Chondrocyte (in vitro differentiated cells): ENCODE results near the gene ZNF488. TPM values are rescaled to one million over a fixed set of nuclear protein-coding genes. Genes with fewer than 3 reads are reported as not detected.
A peak's percentile ranks its signal among the peaks of the same experiment; 100 is the strongest.

Experiments
- DNase-seq: peaks from one replicate; pipeline ENCODE4 v3.0.0; 2021; ENCODE audit warnings: mixed read lengths, low spot score
- H3K27ac Mint-ChIP-seq: one replicate; pipeline ENCODE4 v1.8.0; 2021; ENCODE audit warnings: mild to moderate bottlenecking, moderate library complexity, mixed read lengths; ENCODE audit not compliant: unreplicated experiment
- H3K27me3 Mint-ChIP-seq: 2 replicates; pipeline ENCODE4 v1.8.0; 2021; ENCODE audit warnings: low read depth, mixed read lengths
- H3K36me3 Mint-ChIP-seq: 2 replicates; pipeline ENCODE4 v1.8.0; 2021; ENCODE audit warnings: low read depth, mixed read lengths
- H3K4me1 Mint-ChIP-seq: 2 replicates; pipeline ENCODE4 v1.8.0; 2021; ENCODE audit warnings: low read depth, mild to moderate bottlenecking, mixed read lengths
- H3K4me3 Mint-ChIP-seq: one replicate; pipeline ENCODE4 v1.8.0; 2021; ENCODE audit warnings: mild to moderate bottlenecking, moderate library complexity, mixed read lengths; ENCODE audit not compliant: unreplicated experiment
- H3K9me3 Mint-ChIP-seq: 2 replicates; pipeline ENCODE4 v1.8.0; 2021; ENCODE audit warnings: low read depth, mixed read lengths
- total RNA-seq: library from RNA; stranded (reverse); gene quantifications from 3 replicates; pipeline ENCODE4 v1.2.1, GENCODE V29; 2021
- TF ChIP-seq, protein P1 (sequence below): fragments of 200-600 bp; sonication (generic); IDR thresholded peaks from 2 replicates; pipeline ENCODE4 v1.5.0; 2021; ENCODE audit warnings: antibody characterized with exemption, mild to moderate bottlenecking, moderate library complexity

Gene ZNF488
- total RNA-seq, 1 donor from 2014 or later: 0.17 TPM

DNA sequence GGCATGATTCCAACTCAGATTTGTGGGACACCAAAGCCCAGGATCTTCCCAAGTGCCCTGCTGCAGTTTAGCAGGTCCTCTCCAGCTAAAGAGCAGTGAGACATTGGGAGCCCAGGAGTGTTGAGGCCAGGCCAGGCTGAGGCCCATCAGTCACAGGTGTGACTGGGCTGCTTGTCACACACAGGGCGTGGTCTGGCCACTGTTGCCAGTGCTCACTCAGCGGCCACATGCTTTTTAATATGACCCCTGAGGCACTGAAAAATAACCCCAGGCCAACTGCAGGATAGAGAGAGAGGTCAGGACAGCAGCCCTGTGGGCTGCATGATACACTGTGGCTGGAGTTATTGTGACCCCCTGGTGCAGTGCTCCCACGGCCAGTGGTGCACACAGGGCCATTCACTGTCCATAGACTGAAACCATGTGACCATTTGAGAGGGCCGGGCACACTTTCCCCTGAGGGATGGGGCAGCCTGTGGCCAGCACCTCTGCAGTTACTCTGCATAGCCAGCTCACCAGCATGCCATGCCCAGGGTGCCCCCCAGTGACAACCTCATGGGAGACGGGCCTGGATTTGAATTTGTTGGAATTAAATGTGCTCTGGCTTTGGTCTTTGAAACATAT is 57.7 kb downstream of the ZNF488 start:
- TF ChIP-seq, protein P1, sequence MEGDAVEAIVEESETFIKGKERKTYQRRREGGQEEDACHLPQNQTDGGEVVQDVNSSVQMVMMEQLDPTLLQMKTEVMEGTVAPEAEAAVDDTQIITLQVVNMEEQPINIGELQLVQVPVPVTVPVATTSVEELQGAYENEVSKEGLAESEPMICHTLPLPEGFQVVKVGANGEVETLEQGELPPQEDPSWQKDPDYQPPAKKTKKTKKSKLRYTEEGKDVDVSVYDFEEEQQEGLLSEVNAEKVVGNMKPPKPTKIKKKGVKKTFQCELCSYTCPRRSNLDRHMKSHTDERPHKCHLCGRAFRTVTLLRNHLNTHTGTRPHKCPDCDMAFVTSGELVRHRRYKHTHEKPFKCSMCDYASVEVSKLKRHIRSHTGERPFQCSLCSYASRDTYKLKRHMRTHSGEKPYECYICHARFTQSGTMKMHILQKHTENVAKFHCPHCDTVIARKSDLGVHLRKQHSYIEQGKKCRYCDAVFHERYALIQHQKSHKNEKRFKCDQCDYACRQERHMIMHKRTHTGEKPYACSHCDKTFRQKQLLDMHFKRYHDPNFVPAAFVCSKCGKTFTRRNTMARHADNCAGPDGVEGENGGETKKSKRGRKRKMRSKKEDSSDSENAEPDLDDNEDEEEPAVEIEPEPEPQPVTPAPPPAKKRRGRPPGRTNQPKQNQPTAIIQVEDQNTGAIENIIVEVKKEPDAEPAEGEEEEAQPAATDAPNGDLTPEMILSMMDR: no peak
- Mint-ChIP-seq H3K9me3 (no peaks in the 10 kb centered on the region), H3K36me3 (no peaks in the 10 kb centered on the region), H3K4me1 (peaks cover 2% of the 10 kb centered on the region), H3K27ac (no peak overlapping the region), H3K4me3 (no peak overlapping the region), H3K27me3 (peaks cover 18% of the 10 kb centered on the region)
- peak; percentile 54 for DNase-seq

DNA sequence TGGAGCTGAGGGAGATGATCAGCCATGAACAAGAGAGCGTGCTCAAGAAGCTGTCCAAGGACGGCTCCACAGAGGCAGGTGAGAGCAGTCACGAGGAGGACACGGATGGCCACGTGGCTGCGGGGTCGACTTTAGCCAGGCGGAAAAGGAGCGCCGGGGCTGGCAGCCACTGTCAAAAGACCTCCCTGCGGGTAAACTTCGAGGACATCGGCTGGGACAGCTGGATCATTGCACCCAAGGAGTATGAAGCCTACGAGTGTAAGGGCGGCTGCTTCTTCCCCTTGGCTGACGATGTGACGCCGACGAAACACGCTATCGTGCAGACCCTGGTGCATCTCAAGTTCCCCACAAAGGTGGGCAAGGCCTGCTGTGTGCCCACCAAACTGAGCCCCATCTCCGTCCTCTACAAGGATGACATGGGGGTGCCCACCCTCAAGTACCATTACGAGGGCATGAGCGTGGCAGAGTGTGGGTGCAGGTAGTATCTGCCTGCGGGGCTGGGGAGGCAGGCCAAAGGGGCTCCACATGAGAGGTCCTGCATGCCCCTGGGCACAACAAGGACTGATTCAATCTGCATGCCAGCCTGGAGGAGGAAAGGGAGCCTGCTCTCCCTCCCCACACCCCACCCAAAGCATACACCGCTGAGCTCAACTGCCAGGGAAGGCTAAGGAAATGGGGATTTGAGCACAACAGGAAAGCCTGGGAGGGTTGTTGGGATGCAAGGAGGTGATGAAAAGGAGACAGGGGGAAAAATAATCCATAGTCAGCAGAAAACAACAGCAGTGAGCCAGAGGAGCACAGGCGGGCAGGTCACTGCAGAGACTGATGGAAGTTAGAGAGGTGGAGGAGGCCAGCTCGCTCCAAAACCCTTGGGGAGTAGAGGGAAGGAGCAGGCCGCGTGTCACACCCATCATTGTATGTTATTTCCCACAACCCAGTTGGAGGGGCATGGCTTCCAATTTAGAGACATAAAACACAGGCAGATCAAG is 58.5 kb downstream of the ZNF488 start:
- H3K4me3 Mint-ChIP-seq: no peak overlapping the region
- peaks cover 2% of the 10 kb centered on the region for H3K4me1 Mint-ChIP-seq
- no peak overlapping the region for H3K27ac Mint-ChIP-seq
- H3K27me3 Mint-ChIP-seq: peaks cover 24% of the 10 kb centered on the region
- H3K36me3 Mint-ChIP-seq: no peaks in the 10 kb centered on the region
- TF ChIP-seq, protein P1: no peak
- peak; percentile 69 for DNase-seq
- no peaks in the 10 kb centered on the region for H3K9me3 Mint-ChIP-seq

DNA sequence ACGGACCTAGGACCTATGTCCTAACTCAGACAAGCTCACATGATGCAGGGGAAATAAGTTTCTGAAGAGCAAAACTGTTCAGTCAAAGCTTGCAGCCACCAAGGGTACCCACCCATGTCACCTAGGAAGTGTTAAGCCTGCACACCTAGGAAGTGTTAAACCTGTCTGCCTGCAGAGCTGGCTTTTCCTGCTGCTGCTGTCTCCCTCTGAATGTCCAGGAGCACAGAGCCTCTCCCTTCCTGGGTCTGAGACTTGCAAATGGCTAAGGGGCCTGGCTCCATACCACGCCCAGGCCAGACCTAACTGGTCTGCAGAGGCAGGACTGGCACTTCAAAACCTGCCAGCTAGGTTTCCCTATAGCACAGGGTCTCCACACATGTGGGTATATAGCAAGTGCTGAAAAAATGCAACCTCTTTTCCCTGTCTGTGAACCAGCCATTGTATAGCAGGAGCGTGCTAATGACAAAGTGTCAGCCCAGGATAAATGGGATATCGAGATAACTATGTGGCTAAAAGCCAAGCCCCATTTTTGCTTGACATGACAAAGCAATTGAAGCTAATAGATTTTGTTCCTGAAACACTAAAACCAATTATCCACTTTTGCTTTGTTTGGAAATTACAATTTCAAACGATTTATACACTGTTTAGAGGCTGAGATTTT is 60.3 kb downstream of the ZNF488 start:
- Mint-ChIP-seq H3K9me3 (no peaks in the 10 kb centered on the region), H3K36me3 (no peaks in the 10 kb centered on the region), H3K4me1 (no peaks in the 10 kb centered on the region), H3K27ac (no peak overlapping the region), H3K4me3 (no peak overlapping the region), H3K27me3 (peaks cover 24% of the 10 kb centered on the region)
- TF ChIP-seq, protein P1: no peak
- no peak for DNase-seq

DNA sequence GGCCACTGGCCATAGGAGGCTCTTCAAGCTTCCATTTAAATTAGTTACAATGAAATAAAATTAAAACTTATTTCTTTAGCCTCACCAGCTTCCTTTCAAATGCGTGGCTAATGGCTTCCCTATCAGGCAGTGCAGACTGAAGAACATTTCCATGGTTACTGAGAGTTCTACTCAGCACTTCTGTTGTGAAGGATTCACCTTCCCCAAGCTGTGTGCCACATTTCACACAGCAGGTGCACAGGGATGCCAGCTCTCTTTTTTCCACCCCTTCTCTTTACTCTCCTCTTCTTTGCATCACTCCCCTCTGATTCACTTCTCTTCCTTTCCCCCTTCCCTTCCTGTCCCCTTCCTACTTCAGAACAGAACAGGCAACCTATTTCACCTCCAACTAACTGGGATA is 61.0 kb downstream of the ZNF488 start:
- Mint-ChIP-seq H3K36me3 (no peaks in the 10 kb centered on the region), H3K27me3 (peaks cover 24% of the 10 kb centered on the region), H3K9me3 (no peaks in the 10 kb centered on the region), H3K4me3 (no peak overlapping the region), H3K4me1 (no peaks in the 10 kb centered on the region), H3K27ac (no peak overlapping the region)
- no peak for DNase-seq
- TF ChIP-seq, protein P1: no peak
